ENCODE results near the gene UBE3A.

- no peak for TF ChIP-seq CTCF (IDR thresholded peaks at IDR 0.05; ENCODE audit: insufficient read depth, low read length, poor library complexity, severe bottlenecking)
- TF ChIP-seq EZH2phosphoT487 (conservative IDR thresholded peaks at IDR 0.05; ENCODE audit: low read length) = no peak
Measured at GRCh38 chr15:25486051-25486450, 47.2 kb upstream of the UBE3A start.
